Stomach (tissue), 9 donors: ENCODE measurements around the gene GRK6. TPM values are rescaled to one million over a fixed set of nuclear protein-coding genes. Genes with fewer than 3 reads are reported as not detected.
A peak's percentile ranks its signal among the peaks of the same experiment; 100 is the strongest.

Experiments
- DNase-seq, 2 donors: peaks; one replicate each; pipeline versions ENCODE4 v3.0.0 to v3.0.0-alpha.2; 2013 to 2019
- H3K27ac ChIP-seq, 5 donors: fragments of 200-600 bp in 4 of 5; sonication (generic) in 4 of 5; one replicate each; pipeline ENCODE4 v1.5.1; 2013 to 2019; ENCODE audit warnings: mild to moderate bottlenecking in 1 of 5, moderate library complexity in 1 of 5
- H3K27me3 ChIP-seq, 3 donors: fragments of 200-600 bp; sonication (generic); one replicate each; pipeline ENCODE4 v1.5.1; 2017 to 2019; ENCODE audit warnings: mixed run types in 1 of 3
- H3K36me3 ChIP-seq, 4 donors: fragments of 200-600 bp; sonication (generic); 1 replicate in 3 of 4; 2 replicates in 1 of 4; pipeline ENCODE4 v1.5.1; 2016 to 2019
- H3K4me1 ChIP-seq, 4 donors: fragments of 200-600 bp; sonication (generic); one replicate each; pipeline ENCODE4 v1.5.1; 2016 to 2019
- H3K4me3 ChIP-seq, 4 donors: fragments of 200-600 bp; sonication (generic) in 3 of 4; one replicate each; pipeline ENCODE4 v1.5.1; 2016 to 2019; ENCODE audit warnings: mild to moderate bottlenecking in 1 of 4
- H3K9me3 ChIP-seq, 4 donors: fragments of 200-600 bp; sonication (generic); one replicate each; pipeline ENCODE4 v1.5.1; 2016 to 2019
- CTCF ChIP-seq, 7 experiments: fragments of 450-650 bp in 4 of 7; fragments of 200-600 bp in 3 of 7; sonication (generic) in 3 of 7; IDR thresholded peaks; one replicate each; pipeline ENCODE4 v1.5.1; 2016 to 2019; ENCODE audit warnings: antibody characterized with exemption in 7 of 7, control low read depth in 2 of 7, mild to moderate bottlenecking in 1 of 7
- EP300 ChIP-seq: sonication (generic); formaldehyde crosslinking; IDR thresholded peaks from one replicate; pipeline ENCODE4 v1.6.1; 2017; ENCODE audit warnings: antibody characterized with exemption
- POLR2A ChIP-seq, 4 donors: fragments of 450-650 bp; IDR thresholded peaks; one replicate each; pipeline ENCODE4 v1.6.1; 2016; ENCODE audit warnings: antibody characterized with exemption in 4 of 4, control low read depth in 2 of 4, mild to moderate bottlenecking in 1 of 4, moderate library complexity in 1 of 4
- POLR2AphosphoS5 ChIP-seq, 3 donors: sonication (generic); formaldehyde crosslinking; IDR thresholded peaks; one replicate each; pipeline ENCODE4 v1.6.1; 2016; ENCODE audit warnings: antibody characterized with exemption in 3 of 3
- WGBS, 5 donors: extraction: QIAGEN DNeasy Blood & Tissue Kit in 3 of 5; methylation state at CpG; one replicate each; pipeline versions ENCODE4 v1.1.5 to v1.1.7; 2013 to 2018; 5-methylcytosine and 5-hydroxymethylcytosine counted together
- intact Hi-C: fragments of 100-400 bp; cut with DNase I; formaldehyde crosslinking; loops from one replicate; pipeline ENCODE4 v1.15.1; 2023; ENCODE audit warnings: low total_unique reads
- polyA plus RNA-seq, 3 donors: library from polyadenylated mRNA; stranded (reverse); fragments of 200-250 nt; gene quantifications; one replicate each; pipeline ENCODE4 v1.2.3, GENCODE V29; 2013
- total RNA-seq, 5 donors: library from RNA; depleted of rRNA; stranded (reverse); fragments of >200 nt; gene quantifications; one replicate each; pipeline versions ENCODE4 v1.1.0 to v1.2.3, GENCODE V29; 2014 to 2016
- donor health status: healthy with polysubstance abuse.
- donor health status: Bipolar disorder and iron deficiency.
- donor health status: healthy.

Gene GRK6
- total and polyA plus RNA-seq, 8 donors, result 1.8 to 91.2 (median 17.7) TPM

- WGBS, 5 donors, result 73 to 90% (median 84%) methylated on average over 13 to 20 of the region's 20 CpGs
- peaks cover 20 to 49% (median 31%) of the 10 kb centered on the region in 4 donors for H3K4me1 ChIP-seq
These were observed 31.6 kb downstream of the GRK6 start for GRCh38 chr5:177457852-177458681.

GRCh38 chr5:177458912-177459350 lies 32.5 kb downstream of the GRK6 start:
- H3K27ac ChIP-seq, result peak overlapping the region in 2 of 5 donors; percentile 15 to 86
- WGBS, 5 donors, result 70 to 90% (median 87%) methylated on average over 2 to 14 of the region's 14 CpGs
- no peaks in the 10 kb centered on the region for H3K27me3 ChIP-seq
- intact Hi-C loops, result loop anchor here (5.0 kb wide), 1 partner anchor 57 kb away; the partner anchor contains the start of gene PFN3
- DNase-seq, result no peak
- H3K9me3 ChIP-seq, result no peaks in the 10 kb centered on the region
- peaks cover 18 to 44% (median 26%) of the 10 kb centered on the region in 4 donors for H3K4me1 ChIP-seq
- H3K4me3 ChIP-seq, result no peak overlapping the region
- TF ChIP-seq CTCF (IDR thresholded peaks at IDR 0.05), result no peak
- no peak for TF ChIP-seq POLR2AphosphoS5 (IDR thresholded peaks at IDR 0.05)
- no peak for TF ChIP-seq POLR2A (IDR thresholded peaks at IDR 0.05)
- no peak for TF ChIP-seq EP300
- H3K36me3 ChIP-seq, result peaks cover 13 to 52% (median 31%) of the 10 kb centered on the region in 4 donors

More at GRCh38 chr5:177457852-177458681, 31.6 kb downstream of the GRK6 start:
- H3K36me3 ChIP-seq, result peaks cover 13 to 43% (median 29%) of the 10 kb centered on the region in 4 donors
- TF ChIP-seq POLR2AphosphoS5 (IDR thresholded peaks at IDR 0.05), result no peak
- TF ChIP-seq CTCF (IDR thresholded peaks at IDR 0.05), result peak in 2 of 7 experiments; percentile 0 to 23
- H3K4me3 ChIP-seq, result no peak overlapping the region
- DNase-seq, result no peak
- H3K27ac ChIP-seq, result peak overlapping the region in 3 of 5 donors; percentile 38 to 88 (median 86)
- H3K9me3 ChIP-seq, result no peaks in the 10 kb centered on the region
- H3K27me3 ChIP-seq, result peaks cover 0 to 5% (median 0%) of the 10 kb centered on the region in 3 donors
- intact Hi-C loops, result loop anchor here (5.0 kb wide), 1 partner anchor 56 kb away; the partner anchor contains the start of gene PFN3

- Histone ChIP-seq H3K36me3 (peaks cover 13 to 52% (median 32%) of the 10 kb centered on the region in 4 donors), H3K4me3 (no peak overlapping the region), H3K4me1 (peaks cover 14 to 40% (median 22%) of the 10 kb centered on the region in 4 donors), H3K27ac (peak overlapping the region in 1 of 5 donors; percentile 15), H3K9me3 (no peaks in the 10 kb centered on the region), H3K27me3 (no peaks in the 10 kb centered on the region)
- intact Hi-C loops, result loop anchor here (5.0 kb wide), 1 partner anchor 57 kb away; the partner anchor contains the start of gene PFN3
- WGBS, 5 donors, result 77 to 93% (median 90%) methylated on average over 10 to 11 of the region's 11 CpGs
- no peak for DNase-seq
- no peak for TF ChIP-seq POLR2AphosphoS5 (IDR thresholded peaks at IDR 0.05)
- no peak for TF ChIP-seq POLR2A (IDR thresholded peaks at IDR 0.05)
- TF ChIP-seq CTCF (IDR thresholded peaks at IDR 0.05), result no peak
- TF ChIP-seq EP300, result no peak
These were observed 32.9 kb downstream of the GRK6 start for GRCh38 chr5:177459357-177459756.

- WGBS, 5 donors, result 89 to 95% (median 92%) methylated on average over 13 to 28 of the region's 28 CpGs
- peaks cover 10 to 37% (median 17%) of the 10 kb centered on the region in 4 donors for H3K4me1 ChIP-seq
- intact Hi-C loops, result loop anchor here (5.0 kb wide), 1 partner anchor 58 kb away; the partner anchor contains the start of gene PFN3
These were observed 33.5 kb downstream of the GRK6 start for GRCh38 chr5:177459819-177460628.

More at GRCh38 chr5:177459819-177460628, 33.5 kb downstream of the GRK6 start:
- Histone ChIP-seq H3K27ac (no peak overlapping the region), H3K36me3 (peaks cover 13 to 58% (median 34%) of the 10 kb centered on the region in 4 donors), H3K9me3 (no peaks in the 10 kb centered on the region), H3K4me3 (no peak overlapping the region), H3K27me3 (no peaks in the 10 kb centered on the region)
- DNase-seq, result no peak
- TF ChIP-seq POLR2A (IDR thresholded peaks at IDR 0.05) (no peak), EP300 (no peak), CTCF (IDR thresholded peaks at IDR 0.05) (no peak), POLR2AphosphoS5 (IDR thresholded peaks at IDR 0.05) (no peak)
